Hematopoietic multipotent progenitor cell treated with erythropoietin and hydrocortisone succinate and interleukin-3 and kit ligand, for 17 days (in vitro differentiated cells): ENCODE data around the gene CLCN2.

ENCODE experiments used
- DNase-seq: peaks from one replicate; pipeline ENCODE4 v3.0.0-alpha.2; 2015; ENCODE audit warnings: low spot score

CLCN2 gene

GRCh38 chr3:184325715-184326369 is 35.6 kb downstream of the CLCN2 start:
- no peak for DNase-seq

DNA sequence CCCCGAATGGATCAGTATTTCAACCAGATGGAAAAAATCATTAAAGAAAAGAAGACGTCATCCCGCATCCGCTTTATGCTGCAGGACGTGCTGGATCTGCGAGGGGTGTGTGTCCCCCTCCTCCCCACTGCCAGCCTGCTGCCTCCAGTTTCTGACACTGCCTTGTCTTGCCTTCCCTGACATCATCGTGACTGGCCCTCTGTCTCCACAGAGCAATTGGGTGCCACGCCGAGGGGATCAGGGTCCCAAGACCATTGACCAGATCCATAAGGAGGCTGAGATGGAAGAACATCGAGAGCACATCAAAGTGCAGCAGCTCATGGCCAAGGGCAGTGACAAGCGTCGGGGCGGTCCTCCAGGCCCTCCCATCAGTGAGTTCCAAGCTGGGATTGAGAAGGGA is 36.1 kb downstream of the CLCN2 start:
- DNase-seq: no peak

DNA sequence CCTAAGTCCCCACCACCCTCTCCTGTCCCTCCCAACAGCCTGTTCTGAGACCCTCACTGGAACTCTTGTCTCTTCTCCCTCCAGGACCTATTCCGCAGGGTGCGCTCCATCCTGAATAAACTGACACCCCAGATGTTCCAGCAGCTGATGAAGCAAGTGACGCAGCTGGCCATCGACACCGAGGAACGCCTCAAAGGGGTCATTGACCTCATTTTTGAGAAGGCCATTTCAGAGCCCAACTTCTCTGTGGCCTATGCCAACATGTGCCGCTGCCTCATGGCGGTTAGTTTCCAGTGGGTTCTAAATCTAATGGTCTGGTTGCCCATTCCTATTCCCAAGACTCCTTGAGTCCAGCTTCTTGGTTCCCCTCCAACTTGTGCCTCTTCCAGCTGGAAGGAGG is 37.7 kb downstream of the CLCN2 start:
- no peak for DNase-seq

DNA sequence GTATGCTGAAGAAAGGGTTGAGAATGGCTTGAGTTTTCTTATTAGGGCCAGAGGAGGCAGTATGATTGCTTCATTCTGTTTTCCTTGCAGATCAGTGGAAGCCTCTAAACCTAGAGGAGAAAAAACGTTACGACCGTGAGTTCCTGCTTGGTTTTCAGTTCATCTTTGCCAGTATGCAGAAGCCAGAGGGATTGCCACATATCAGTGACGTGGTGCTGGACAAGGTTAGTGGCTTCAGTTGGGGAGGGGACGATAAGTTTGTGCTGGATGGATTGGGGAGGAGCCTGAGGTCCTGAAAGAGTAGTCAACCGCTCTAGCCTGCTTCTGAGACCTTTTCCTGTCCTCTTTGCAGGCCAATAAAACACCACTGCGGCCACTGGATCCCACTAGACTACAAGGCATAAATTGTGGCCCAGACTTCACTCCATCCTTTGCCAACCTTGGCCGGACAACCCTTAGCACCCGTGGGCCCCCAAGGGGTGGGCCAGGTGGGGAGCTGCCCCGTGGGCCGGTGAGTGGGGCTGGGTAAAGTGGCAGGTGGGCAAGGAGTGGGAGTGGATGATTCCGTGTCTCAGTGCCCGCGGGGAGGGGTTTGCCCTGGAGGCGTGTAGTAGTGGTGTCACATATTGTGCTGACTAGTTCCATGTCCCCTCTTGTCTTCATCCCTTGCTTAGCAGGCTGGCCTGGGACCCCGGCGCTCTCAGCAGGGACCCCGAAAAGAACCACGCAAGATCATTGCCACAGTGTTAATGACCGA is 38.5 kb downstream of the CLCN2 start:
- DNase-seq: no peak

DNA sequence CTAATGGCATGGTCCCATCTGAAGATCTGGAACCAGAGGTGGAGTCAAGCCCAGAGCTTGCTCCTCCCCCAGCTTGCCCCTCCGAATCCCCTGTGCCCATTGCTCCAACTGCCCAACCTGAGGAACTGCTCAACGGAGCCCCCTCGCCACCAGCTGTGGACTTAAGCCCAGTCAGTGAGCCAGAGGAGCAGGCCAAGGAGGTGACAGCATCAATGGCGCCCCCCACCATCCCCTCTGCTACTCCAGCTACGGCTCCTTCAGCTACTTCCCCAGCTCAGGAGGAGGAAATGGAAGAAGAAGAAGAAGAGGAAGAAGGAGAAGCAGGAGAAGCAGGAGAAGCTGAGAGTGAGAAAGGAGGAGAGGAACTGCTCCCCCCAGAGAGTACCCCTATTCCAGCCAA is 39.7 kb downstream of the CLCN2 start:
- no peak for DNase-seq

GRCh38 chr3:184320104-184320445 is 41.3 kb downstream of the CLCN2 start:
- DNase-seq: peak; percentile 97

DNA sequence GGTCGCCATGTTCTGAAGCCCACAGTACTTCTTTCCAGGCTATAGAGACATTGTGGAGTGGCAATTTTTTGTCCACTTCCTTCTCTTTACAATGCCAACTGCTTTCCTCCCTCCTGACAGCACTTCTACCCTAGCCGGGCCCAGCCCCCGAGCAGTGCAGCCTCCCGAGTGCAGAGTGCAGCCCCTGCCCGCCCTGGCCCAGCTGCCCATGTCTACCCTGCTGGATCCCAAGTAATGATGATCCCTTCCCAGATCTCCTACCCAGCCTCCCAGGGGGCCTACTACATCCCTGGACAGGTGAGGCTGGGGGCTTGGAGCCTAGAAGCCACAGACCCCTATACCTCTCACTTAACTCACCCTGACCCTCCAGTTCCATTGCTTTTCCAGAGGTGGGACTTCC is 44.2 kb downstream of the CLCN2 start:
- DNase-seq: no peak

DNA sequence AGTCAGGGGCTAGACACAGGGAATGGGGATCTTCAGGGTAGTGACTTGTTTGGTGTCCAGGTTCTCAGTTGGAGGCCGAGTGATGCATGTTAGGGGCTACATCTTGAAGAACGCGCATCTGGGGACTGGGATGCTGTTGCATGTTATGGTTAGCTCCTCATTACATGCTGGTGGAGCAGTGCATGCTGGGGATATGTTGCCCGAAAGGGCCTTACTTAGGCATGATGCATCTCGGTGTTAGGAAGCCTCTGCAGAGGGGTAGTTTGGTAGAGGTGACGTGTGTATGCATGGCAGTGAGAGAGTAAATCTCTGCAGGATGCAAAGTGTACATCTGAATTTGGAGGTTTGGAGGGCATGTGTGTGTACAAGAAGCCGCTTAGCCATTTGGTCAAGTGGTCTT is 44.6 kb downstream of the CLCN2 start:
- DNase-seq: no peak

- peak; percentile 50 for DNase-seq
These were observed 45.3 kb downstream of the CLCN2 start for GRCh38 chr3:184315871-184316661.

DNA sequence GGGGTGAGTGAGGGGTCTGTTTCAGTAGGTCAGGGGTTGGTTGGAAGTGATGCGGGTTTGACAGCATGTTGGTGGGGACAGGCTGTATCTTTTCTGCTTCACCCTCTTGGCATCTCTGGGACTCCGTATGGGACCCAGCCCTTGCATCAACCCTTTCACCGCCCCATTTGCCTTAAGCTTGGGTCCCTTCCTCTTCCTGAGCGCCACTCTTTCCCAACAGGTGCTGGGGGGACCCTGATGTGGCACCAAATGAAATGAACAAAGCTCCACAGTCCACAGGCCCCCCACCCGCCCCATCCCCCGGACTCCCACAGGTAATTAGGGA is 45.9 kb downstream of the CLCN2 start:
- peak; percentile 51 for DNase-seq

- DNase-seq: peak; percentile 70
These were observed 46.5 kb downstream of the CLCN2 start for GRCh38 chr3:184314700-184315542.

DNA sequence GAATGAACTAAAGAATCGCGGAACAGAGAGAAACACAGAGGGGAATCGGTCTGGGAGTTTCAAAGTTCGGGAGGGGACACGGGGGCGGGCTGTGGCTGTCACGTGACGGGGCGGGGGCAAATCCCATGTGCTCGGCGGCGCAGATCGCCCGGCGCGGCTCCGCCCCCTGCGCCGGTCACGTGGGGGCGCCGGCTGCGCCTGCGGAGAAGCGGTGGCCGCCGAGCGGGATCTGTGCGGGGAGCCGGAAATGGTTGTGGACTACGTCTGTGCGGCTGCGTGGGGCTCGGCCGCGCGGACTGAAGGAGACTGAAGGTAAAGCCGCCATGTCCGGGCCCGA is 47.1 kb downstream of the CLCN2 start, which contains the start of gene EIF4G1:
Gene EIF4G1 (plus strand): TSS at position 244 of the 337 bp plus-strand sequence. CDS start 1,191 bp downstream, outside the sequence.
- peak; percentile 94 for DNase-seq

DNA sequence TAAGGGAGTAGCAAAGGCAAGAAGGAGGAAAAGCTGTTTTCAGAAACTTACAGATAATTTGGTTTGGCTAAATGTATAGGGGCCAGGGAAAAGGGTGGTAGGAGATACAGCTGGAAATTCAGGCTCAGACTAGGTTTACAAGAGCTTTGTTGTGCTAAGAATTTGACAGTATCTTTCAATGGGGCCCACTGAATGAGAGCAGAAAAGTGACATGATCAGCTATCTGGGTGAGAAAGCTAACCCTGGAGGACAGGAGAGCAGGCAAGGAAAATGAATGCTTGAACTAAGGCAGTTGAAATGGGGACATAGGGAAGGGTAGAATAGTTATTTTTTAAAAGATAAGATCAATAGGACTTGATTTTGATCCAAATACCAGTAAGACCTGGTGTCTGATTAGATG is 49.8 kb downstream of the CLCN2 start:
- DNase-seq: no peak

DNA sequence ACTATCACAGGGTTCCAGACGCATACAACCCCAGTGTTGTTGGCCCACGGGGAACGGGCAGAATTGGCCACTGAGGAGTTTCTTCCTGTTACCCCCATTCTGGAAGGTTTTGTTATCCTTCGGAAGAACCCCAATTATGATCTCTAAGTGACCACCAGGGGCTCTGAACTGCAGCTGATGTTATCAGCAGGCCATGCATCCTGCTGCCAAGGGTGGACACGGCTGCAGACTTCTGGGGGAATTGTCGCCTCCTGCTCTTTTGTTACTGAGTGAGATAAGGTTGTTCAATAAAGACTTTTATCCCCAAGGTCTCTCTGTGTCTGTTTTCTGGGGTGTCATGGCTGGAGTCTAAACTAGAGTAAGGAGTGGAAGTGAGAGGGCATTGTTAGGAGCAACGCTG is 52.7 kb downstream of the CLCN2 start:
- no peak for DNase-seq

GRCh38 chr3:184307915-184308314 is 53.5 kb downstream of the CLCN2 start:
- peak; percentile 50 for DNase-seq

DNA sequence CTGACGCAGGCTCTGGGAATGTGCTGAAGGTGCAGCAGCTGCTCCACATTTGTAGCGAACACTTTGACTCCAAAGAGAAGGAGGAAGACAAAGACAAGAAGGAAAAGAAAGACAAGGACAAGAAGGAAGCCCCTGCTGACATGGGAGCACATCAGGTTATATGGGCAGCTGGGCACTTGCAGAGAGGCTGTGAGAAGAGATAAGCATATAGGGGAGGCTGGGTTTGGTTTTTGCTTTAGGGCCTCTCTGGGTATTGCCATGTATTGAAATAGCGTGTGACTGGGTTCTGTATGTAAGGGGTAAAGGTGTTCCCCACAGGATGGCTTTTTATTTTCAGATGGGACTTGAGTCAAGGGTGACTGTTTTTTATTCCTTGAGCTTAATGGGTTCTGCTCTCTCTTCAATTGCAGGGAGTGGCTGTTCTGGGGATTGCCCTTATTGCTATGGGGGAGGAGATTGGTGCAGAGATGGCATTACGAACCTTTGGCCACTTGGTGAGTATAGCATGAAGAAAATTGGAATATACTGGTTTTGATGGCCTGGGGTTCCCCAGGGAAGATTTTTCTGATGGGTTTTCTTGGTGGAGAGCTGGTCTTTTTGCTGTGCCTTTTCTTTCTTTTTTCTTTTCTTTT is 54.9 kb downstream of the CLCN2 start:
- peak; percentile 66 for DNase-seq

DNA sequence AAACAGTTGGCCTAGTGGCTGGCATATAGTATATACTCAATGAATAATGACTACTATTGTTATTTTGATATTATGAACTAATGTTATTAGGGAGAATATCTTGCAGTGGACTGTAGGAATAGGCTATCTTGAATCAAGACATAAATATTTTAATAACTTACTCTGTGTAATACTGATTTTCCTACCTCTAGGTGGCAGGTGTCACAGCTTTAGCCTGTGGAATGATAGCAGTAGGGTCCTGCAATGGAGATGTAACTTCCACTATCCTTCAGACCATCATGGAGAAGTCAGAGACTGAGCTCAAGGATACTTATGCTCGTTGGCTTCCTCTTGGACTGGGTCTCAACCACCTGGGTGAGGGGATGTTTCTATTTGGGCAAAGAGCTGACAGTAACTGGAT is 55.8 kb downstream of the CLCN2 start:
- peak; percentile 74 for DNase-seq

DNA sequence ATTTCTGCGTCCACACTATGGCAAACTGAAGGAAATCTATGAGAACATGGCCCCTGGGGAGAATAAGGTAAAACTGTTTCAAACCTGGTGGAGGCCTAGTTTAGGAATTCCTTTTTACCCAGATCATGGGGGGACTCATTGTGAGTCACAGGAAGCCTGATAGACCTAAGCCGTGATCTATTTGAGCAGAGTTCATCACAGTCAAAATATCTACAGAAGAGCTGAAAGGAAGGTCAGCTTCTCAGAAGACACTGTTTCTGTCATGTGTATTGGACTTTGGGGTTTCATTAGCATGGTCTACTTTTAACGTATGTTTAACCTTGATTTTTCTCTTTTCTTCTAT is 61.1 kb downstream of the CLCN2 start:
- no peak for DNase-seq

GRCh38 chr3:184299488-184300377 is 61.7 kb downstream of the CLCN2 start:
- peak; percentile 60 for DNase-seq

- DNase-seq: peak; percentile 95
These were observed 62.5 kb downstream of the CLCN2 start, which contains the start of gene PSMD2 for GRCh38 chr3:184298759-184299487. PSMD2 (plus strand) TSS chr3:184299241; CDS start chr3:184299267, 26 bp downstream.
